Activated naive CD8-positive, alpha-beta T cell treated with anti-CD3 and anti-CD28 coated beads, Interleukin-2, amount 50 U/mL, for 24 hours (primary cell): ENCODE results near the gene BMAL1.

Experiments
- ATAC-seq: fragments of 150-1000 bp; cut with Tn5 transposase; one replicate; pipeline ENCODE4 v1.10.0; 2021
- DNase-seq: peaks from one replicate; pipeline ENCODE4 v3.0.0; 2021
- H3K27ac Mint-ChIP-seq: one replicate; pipeline ENCODE4 v1.8.0; 2021; ENCODE audit warnings: mild to moderate bottlenecking, mixed read lengths
- H3K27me3 Mint-ChIP-seq: one replicate; pipeline ENCODE4 v1.8.0; 2021; ENCODE audit warnings: mixed read lengths
- H3K36me3 Mint-ChIP-seq: one replicate; pipeline ENCODE4 v1.8.0; 2021; ENCODE audit warnings: low read depth, mixed read lengths
- H3K4me1 Mint-ChIP-seq: one replicate; pipeline ENCODE4 v1.8.0; 2021; ENCODE audit warnings: mixed read lengths
- H3K4me3 Mint-ChIP-seq: one replicate; pipeline ENCODE4 v1.8.0; 2021; ENCODE audit warnings: mild to moderate bottlenecking, moderate library complexity, mixed read lengths
- H3K9me3 Mint-ChIP-seq: one replicate; pipeline ENCODE4 v1.8.0; 2021; ENCODE audit warnings: mixed read lengths

Gene BMAL1

DNA sequence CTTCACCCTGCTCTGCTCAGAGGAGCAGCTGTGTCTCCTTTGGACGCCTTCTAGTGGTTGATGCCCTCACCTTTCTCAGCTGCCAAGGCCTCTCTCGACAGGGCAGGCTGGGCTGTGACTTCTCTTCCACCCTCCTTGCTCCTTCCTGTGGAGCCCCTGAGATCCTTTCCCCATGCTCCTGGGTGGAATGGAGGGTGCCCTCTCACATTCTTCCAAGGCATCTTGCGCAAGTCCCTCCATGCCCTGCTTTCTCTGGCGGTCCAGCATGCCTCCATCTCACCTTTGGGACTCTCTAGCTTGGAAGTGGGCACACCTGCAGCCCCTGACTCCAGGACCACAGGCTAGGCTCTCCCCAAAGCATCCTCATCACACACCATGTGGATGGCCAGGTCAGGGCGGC lies 68.9 kb downstream of the BMAL1 start:
- peaks cover 6% of the 10 kb centered on the region for H3K36me3 Mint-ChIP-seq
- no peaks in the 10 kb centered on the region for H3K27me3 Mint-ChIP-seq
- H3K9me3 Mint-ChIP-seq: no peaks in the 10 kb centered on the region
- H3K27ac Mint-ChIP-seq: no peak overlapping the region
- DNase-seq (no peak), ATAC-seq (no peak)
- H3K4me3 Mint-ChIP-seq: no peak overlapping the region
- H3K4me1 Mint-ChIP-seq: peaks cover 28% of the 10 kb centered on the region

DNA sequence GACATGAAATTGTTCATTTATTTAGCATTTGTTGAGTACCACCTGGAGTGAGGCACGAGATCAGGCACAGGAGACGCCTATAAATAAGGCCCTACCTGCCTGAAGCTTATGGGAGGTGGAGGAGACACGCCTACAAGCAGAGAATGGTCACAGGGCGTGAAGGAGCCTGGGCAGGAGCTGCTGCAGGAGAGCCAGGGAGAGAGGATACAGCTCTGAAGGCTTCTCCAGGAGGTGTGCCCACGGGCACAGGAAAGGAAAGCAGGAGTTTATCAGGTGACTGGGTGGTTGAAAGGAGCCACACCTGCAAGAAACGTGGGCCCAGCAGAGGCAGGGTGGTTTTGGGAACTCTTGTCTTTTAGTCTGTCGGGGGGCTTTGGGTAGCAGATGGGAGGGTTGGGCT lies 70.3 kb downstream of the BMAL1 start:
- Mint-ChIP-seq H3K4me1 (peaks cover 26% of the 10 kb centered on the region), H3K27me3 (no peaks in the 10 kb centered on the region), H3K9me3 (no peaks in the 10 kb centered on the region), H3K4me3 (no peak overlapping the region), H3K36me3 (peaks cover 6% of the 10 kb centered on the region), H3K27ac (peak overlapping the region; percentile 52)
- DNase-seq: no peak
- no peak for ATAC-seq

DNA sequence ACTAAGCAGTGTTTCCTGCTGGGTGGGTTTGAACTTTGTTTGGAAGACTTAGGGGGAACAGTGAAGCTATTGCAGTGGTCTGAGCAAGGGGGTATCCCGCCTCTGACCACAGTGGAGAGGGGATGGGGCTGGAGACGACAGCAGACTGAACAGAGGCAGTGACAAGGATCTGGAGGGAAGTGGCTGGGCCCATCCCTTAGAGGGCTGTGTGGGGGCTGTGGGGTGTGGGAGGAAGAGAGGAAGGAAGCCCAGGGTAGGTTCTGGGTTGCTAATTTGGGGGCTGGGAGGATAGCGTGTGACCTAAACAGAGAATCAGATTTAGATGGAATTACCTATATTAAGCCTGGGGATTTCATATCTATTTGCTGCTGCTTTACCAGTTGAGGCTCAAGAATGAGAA lies 70.7 kb downstream of the BMAL1 start:
- DNase-seq: no peak
- Mint-ChIP-seq H3K9me3 (no peaks in the 10 kb centered on the region), H3K27me3 (no peaks in the 10 kb centered on the region), H3K4me1 (peaks cover 26% of the 10 kb centered on the region), H3K4me3 (no peak overlapping the region), H3K36me3 (peaks cover 6% of the 10 kb centered on the region), H3K27ac (peak overlapping the region; percentile 52)
- no peak for ATAC-seq

DNA sequence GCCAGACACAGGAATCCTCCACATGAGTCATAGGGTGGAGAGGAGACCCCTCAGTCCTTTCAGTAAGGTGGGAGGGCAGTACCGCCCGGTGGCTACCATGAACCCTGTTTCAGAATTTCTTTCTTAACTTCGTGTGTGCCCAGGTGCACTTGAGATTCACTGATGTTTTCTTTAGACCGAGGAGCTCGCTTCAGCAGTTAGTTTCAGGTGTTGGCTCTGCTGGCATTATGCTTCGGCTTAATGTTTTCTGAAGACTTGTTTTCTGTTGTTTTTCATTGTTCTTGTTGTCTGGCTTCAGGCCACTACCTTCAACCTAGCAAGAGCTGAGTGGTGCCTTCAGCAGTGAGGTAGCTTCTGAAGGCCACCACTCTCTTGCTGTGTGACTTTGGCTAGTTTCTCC lies 71.5 kb downstream of the BMAL1 start:
- Mint-ChIP-seq H3K27me3 (no peaks in the 10 kb centered on the region), H3K27ac (peak overlapping the region; percentile 16), H3K4me1 (peaks cover 25% of the 10 kb centered on the region), H3K4me3 (no peak overlapping the region), H3K36me3 (peaks cover 5% of the 10 kb centered on the region), H3K9me3 (no peaks in the 10 kb centered on the region)
- ATAC-seq (no peak), DNase-seq (no peak)

DNA sequence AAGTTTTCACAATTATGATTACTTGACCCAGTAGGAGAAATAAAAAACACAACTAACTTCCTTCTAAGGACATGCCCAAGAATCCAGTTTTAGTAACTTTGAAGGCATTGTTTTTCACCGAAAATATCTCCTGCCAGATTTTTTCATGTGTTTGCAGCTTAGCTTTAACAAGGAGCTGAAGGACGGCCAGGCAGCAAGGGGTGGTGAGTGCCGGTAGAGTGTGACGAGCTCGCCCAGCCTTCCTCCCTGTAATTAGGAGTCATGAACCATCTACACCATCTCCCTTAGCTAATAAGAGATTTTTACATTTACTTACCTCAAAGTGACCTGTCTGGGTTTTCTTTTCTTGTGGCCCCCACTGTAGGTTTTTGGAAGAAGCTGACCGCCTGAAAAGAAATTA lies 72.0 kb downstream of the BMAL1 start:
- Mint-ChIP-seq H3K36me3 (peaks cover 6% of the 10 kb centered on the region), H3K9me3 (no peaks in the 10 kb centered on the region), H3K4me1 (peaks cover 24% of the 10 kb centered on the region), H3K27ac (no peak overlapping the region), H3K4me3 (no peak overlapping the region), H3K27me3 (no peaks in the 10 kb centered on the region)
- DNase-seq (no peak), ATAC-seq (no peak)

DNA sequence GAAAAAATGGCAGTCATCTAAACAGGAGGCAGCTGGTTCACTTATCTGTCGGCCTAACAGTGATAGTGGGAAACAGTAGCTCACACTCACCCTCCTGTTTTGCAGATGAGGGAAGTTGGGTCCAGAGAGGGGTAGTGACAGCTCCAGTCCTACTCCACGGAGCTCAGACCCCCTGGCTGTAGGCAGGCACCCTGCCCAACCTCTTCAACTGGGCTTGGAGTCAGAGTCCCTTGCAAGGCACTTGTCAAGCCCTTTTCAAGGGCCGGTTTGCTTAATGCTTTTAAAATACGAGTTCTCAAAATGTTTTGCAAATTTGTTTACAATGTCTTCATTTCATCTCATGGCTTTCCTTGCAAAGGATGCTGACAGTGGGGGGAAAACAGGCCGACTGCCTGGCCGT lies 75.1 kb downstream of the BMAL1 start:
- H3K4me3 Mint-ChIP-seq: no peak overlapping the region
- peaks cover 6% of the 10 kb centered on the region for H3K36me3 Mint-ChIP-seq
- DNase-seq (no peak), ATAC-seq (no peak)
- H3K27me3 Mint-ChIP-seq: no peaks in the 10 kb centered on the region
- H3K9me3 Mint-ChIP-seq: no peaks in the 10 kb centered on the region
- H3K4me1 Mint-ChIP-seq: peaks cover 16% of the 10 kb centered on the region
- no peak overlapping the region for H3K27ac Mint-ChIP-seq

DNA sequence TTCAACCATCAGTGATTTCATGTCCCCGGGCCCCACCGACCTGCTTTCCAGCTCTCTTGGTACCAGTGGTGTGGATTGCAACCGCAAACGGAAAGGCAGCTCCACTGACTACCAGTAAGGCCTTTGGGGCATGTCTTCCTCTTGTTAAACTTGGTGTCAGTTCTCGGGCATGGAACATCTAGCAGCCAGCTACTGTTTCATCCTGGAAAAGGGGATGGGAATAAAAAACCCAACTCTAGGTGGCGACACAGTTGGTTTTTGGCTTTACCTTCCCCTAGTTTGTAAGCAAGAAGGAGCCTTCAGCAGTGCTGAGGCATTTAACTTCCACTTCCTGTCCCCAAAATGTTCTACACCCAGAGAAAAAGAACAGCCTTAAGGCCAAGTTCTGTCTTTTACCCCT lies 76.7 kb downstream of the BMAL1 start:
- Mint-ChIP-seq H3K36me3 (peaks cover 10% of the 10 kb centered on the region), H3K27me3 (no peaks in the 10 kb centered on the region), H3K9me3 (no peaks in the 10 kb centered on the region), H3K27ac (no peak overlapping the region), H3K4me1 (peaks cover 10% of the 10 kb centered on the region), H3K4me3 (no peak overlapping the region)
- DNase-seq: no peak
- ATAC-seq: no peak

DNA sequence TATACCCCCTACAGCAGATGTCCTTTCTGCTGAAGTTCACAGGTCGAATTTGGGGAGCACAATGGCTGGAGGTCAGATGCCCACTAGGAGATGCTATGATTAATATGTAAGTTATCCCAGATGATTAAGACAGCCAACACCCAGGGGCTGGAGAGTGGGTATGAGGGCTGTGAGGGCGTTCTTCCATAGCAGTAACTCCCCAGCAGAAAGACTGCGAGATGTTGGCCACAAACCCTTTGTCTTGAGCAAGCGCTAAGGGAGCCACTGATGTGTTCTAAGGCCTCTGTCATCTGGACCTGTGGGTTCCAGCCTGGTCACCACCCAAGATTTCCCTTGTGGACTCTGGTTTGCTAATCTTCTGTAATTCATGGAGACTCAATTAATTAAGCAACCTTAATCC lies 77.6 kb downstream of the BMAL1 start:
- peaks cover 9% of the 10 kb centered on the region for H3K4me1 Mint-ChIP-seq
- H3K27me3 Mint-ChIP-seq: no peaks in the 10 kb centered on the region
- H3K4me3 Mint-ChIP-seq: no peak overlapping the region
- peaks cover 14% of the 10 kb centered on the region for H3K36me3 Mint-ChIP-seq
- no peaks in the 10 kb centered on the region for H3K9me3 Mint-ChIP-seq
- no peak for ATAC-seq
- no peak for DNase-seq
- H3K27ac Mint-ChIP-seq: no peak overlapping the region

DNA sequence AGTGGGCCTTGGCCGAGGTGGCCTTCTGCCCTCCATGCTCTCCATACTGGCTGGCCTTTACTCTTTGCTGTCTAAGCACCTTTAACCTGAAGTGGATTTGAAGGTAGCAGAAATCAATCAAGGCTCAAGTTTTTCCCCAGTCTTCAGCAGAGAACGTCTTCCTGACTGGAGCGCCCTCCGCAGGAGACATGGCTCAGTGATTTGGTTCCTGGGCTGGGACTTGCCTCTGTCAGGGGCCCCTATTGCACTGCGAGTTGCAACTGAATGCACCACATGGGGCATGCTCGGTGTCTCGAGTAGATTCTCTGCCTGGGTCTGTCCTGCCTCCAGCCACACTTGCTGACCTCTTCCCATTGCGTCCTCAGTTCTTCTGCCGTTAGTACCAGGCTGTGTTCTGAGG lies 79.6 kb downstream of the BMAL1 start:
- DNase-seq (no peak), ATAC-seq (no peak)
- Mint-ChIP-seq H3K4me3 (no peak overlapping the region), H3K27me3 (no peaks in the 10 kb centered on the region), H3K9me3 (no peaks in the 10 kb centered on the region), H3K4me1 (peaks cover 9% of the 10 kb centered on the region), H3K36me3 (peaks cover 18% of the 10 kb centered on the region), H3K27ac (no peak overlapping the region)

DNA sequence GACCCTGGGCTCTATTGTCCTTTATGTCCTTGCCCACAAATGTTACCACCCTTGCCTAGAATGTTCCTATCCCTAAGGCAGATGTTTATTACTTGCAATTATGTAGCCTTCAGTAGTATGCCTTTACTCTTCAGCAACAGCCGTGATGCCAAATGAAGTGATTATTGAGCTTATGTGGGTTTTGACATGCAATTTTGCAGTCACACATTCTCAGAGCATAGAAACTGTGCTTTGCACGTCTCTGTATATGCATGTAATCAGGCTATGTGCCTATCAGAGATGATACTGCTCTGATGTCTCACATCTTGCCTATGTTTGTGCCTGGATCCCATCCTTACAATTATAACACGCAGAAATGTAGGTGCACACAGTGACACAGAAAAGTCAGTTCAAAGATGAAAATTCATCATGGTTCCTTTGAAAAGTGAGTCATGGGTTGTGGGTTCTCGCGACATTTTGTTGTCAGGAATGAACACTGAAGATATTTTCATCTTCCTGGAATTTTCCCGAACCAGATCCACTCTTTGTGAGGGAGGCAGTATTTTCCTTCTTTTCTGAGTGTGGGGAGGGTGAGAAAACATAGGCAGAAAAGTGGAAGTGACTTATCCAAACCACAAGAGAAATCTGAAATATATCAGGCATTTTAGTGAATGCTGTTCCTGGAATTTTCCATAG lies 81.1 kb downstream of the BMAL1 start:
- peaks cover 18% of the 10 kb centered on the region for H3K36me3 Mint-ChIP-seq
- no peak for DNase-seq
- no peaks in the 10 kb centered on the region for H3K27me3 Mint-ChIP-seq
- H3K4me1 Mint-ChIP-seq: peaks cover 9% of the 10 kb centered on the region
- H3K9me3 Mint-ChIP-seq: no peaks in the 10 kb centered on the region
- H3K4me3 Mint-ChIP-seq: no peak overlapping the region
- no peak for ATAC-seq
- H3K27ac Mint-ChIP-seq: peak overlapping the region; percentile 68

DNA sequence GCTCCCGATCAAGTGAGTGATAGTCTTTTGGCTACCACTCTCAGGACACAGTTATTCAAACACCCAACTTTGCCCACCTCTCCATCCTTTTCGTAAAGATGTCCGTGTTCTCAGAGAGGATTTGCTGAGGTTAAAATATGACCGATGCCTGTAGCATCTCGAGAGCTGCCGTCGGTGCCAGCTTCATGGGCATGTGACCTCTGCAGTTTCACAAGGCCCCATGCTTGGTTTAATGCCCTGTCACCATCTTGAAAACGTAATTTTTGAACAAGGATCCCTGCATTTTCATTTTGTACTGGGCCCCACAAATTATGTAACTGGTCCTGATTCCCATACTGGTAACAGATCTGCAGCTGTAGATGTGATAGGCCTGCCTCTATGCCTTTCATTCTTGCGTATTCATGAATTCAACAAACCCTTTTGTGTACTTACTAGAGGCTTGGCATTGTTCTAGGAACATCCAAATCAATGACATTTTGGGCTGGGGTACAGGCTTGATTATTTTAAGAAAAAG lies 85.1 kb downstream of the BMAL1 start:
- no peaks in the 10 kb centered on the region for H3K9me3 Mint-ChIP-seq
- H3K36me3 Mint-ChIP-seq: peaks cover 24% of the 10 kb centered on the region
- H3K4me3 Mint-ChIP-seq: no peak overlapping the region
- no peak overlapping the region for H3K27ac Mint-ChIP-seq
- peaks cover 9% of the 10 kb centered on the region for H3K4me1 Mint-ChIP-seq
- no peaks in the 10 kb centered on the region for H3K27me3 Mint-ChIP-seq
- no peak for ATAC-seq
- DNase-seq: no peak

DNA sequence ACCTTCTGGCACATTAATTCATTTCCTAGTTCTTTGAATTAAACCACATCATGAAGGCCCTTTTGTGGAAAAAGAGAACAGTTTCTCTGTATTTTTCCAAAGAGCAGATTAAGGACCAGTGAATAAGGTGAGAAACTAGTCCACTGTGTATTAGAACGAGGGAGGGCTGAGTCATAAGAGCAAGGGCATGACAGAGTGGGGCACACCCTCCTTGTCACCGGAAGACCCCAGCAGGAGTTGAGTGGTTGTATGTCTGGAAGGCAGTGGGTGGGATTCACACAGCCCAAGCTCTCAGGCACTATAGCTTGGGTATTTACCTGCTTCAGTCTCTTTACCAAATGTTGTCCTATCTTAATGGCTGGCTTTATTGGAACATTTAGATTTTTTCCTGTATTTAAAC lies 86.8 kb downstream of the BMAL1 start:
- DNase-seq: no peak
- Mint-ChIP-seq H3K4me1 (no peaks in the 10 kb centered on the region), H3K27me3 (no peaks in the 10 kb centered on the region), H3K4me3 (no peak overlapping the region), H3K9me3 (no peaks in the 10 kb centered on the region), H3K27ac (no peak overlapping the region), H3K36me3 (peaks cover 28% of the 10 kb centered on the region)
- no peak for ATAC-seq

DNA sequence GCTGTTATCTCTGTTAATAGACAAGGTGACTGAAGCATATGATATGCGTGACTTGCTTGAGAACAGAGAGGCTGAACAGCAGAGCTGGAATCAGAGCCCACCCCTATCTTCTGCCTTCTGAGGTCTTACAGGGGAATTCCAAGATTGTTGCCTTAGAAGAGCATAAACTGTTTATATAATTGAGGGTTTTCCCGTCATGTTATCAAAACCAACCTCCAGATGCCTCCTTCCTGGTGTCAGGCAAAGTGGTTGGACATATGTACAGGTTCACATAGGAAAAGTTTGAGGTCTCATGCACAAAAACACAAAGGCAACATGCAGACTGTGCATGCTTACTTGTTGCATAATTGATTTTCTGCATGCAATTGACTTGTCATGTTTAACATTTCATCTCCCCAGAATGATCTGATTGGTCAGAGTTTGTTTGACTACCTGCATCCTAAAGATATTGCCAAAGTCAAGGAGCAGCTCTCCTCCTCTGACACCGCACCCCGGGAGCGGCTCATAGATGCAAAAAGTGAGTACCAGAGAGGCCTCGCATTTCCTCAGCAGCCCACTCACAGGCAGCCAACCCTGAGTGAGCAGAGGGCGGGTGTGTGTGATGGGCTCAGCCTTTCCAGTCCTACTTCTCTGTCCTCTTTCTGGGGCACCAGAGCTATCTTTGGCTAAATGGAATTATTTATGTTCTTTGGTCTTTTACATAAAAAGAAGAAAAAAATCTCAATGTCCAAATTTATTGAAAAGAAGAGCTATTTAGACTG lies 88.9 kb downstream of the BMAL1 start:
- H3K9me3 Mint-ChIP-seq: no peaks in the 10 kb centered on the region
- no peaks in the 10 kb centered on the region for H3K4me1 Mint-ChIP-seq
- H3K36me3 Mint-ChIP-seq: peaks cover 18% of the 10 kb centered on the region
- no peaks in the 10 kb centered on the region for H3K27me3 Mint-ChIP-seq
- no peak for ATAC-seq
- DNase-seq: no peak
- H3K4me3 Mint-ChIP-seq: no peak overlapping the region
- no peak overlapping the region for H3K27ac Mint-ChIP-seq

DNA sequence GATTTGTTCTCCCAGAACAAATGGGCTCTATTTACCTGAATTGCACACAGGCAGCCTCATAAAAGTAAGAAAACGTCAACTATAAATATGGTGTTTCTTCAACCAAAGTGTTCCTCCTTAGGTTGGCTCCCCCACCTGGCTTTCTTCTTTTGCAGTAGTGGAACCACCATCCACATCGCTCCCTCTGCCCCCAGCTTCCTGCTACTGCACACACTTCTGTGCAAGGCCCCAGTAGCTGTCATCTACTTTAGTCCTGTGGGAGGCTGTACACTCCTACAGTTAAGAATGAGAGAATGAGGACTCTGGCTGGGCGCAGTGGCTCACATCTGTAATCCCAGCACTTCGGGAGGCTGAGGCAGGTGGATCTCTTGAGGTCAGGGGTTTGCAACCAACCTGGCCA lies 89.5 kb downstream of the BMAL1 start:
- Mint-ChIP-seq H3K27me3 (no peaks in the 10 kb centered on the region), H3K9me3 (no peaks in the 10 kb centered on the region), H3K27ac (no peak overlapping the region), H3K4me3 (no peak overlapping the region), H3K4me1 (no peaks in the 10 kb centered on the region), H3K36me3 (peaks cover 18% of the 10 kb centered on the region)
- DNase-seq (no peak), ATAC-seq (no peak)

DNA sequence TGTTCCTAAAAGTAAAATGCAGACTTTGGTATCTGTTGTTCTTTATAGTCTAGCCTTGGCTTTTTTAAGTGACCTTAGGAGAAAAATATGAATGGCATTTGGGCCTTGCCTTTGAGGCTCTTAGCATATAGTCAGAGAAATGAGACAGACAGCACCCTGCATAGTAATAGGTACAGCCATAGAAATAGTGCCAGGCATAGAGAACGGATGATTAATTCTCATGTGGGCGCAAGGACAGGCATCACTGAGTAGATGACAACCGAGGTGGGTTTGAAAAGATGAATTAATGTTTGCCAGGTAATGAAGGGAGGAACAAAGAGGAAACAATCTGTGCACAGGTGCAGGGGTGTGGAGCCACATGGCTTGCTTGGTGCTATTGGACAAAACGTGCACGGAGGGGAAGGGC lies 90.5 kb downstream of the BMAL1 start:
- no peak for ATAC-seq
- no peak for DNase-seq
- Mint-ChIP-seq H3K27ac (no peak overlapping the region), H3K27me3 (no peaks in the 10 kb centered on the region), H3K9me3 (no peaks in the 10 kb centered on the region), H3K36me3 (peaks cover 18% of the 10 kb centered on the region), H3K4me1 (no peaks in the 10 kb centered on the region), H3K4me3 (no peak overlapping the region)
